ENCODE measurements around the gene NKTR. TPM values are rescaled to one million over a fixed set of nuclear protein-coding genes. Genes with fewer than 3 reads are reported as not detected.
A peak's percentile ranks its signal among the peaks of the same experiment; 100 is the strongest.

The NKTR gene
- total RNA-seq, 1 experiment from 2014 or later = 23.6 TPM

DNA sequence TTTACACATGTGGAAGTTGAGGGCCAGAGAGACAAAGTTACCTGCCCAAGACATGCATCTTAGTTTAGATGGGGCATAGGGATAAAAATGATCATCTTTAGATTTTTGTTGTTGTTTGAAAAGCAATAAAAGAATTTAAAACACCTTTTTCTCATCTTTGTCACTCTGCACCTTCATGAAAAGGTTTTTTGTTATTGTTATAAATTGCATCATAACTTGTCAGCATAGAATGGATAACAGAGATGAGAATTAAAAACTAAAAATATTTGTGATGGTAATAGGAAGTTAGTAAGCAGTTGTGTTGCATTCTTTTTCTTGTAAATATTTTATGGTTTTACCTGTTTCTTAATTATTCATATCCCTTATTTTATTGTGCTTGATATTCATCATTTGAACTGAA lies 39.6 kb downstream of the NKTR start:
- in situ Hi-C loops (cut with HindIII; ENCODE audit: low sequenced_read_pairs) = no loop called here
- no peak for DNase-seq (ENCODE audit: low spot score)

DNA sequence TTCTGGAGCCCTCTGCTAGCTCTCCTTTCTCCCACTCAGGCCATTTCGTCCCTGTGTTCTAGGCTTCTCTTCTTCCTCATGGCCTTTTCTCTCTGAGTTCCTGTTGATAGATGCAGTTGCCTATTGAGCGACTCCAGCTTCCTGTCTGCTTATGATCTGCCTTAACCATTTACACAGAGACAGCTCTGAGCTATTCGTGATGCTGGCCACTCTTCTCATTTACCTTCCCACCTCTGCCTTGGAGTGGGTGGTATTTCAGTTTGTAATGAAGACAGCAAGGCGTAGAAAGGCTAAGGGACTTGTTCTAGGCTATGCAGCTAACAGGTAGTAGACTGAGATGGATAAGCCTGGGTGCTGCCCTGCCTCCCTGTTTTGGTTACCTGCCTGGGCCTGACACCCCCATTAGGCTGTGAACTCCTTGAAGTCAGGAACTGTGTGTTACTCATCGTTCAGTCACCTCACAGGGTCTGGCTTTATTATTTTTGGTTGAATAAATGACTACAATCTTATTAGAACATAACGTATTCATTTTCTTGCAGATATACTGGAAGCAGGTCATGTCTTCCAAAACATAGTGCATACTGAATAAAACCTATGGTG lies 40.4 kb downstream of the NKTR start:
- no peak for DNase-seq (ENCODE audit: low spot score)
- in situ Hi-C loops (cut with HindIII; ENCODE audit: low sequenced_read_pairs) = no loop called here

DNA sequence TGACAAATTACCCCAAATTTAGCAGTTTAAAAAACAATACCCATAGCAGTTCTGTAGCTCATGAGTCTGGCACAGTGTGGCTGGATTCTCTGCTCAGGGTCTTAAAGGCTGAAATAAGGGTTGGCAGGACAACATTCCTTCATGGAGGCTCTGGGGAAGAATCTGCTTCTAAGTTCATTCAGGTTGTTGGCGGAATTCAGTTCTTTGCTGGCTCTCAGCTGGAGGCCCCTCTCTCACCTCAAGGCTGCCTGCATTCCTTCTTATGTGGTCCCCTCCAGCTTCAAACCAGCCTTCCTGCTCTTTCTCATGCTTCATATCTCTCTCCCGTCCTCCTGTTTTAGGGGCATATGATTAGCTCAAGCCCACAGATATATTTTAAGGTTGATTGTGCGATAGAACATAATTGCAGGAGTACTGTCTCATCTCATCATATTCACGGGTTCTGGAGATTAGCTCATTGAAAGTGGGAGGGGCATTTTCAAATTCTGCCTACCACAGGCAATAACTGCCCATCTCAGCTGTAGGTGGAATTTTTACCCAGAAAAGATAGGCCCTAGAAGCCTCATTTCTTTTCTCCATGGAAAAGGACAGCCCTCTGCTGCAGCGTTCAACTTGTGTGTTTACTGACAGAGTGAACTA lies 47.5 kb downstream of the NKTR start:
- in situ Hi-C loops (cut with HindIII; ENCODE audit: low sequenced_read_pairs) = no loop called here
- DNase-seq (ENCODE audit: low spot score) = no peak

DNA sequence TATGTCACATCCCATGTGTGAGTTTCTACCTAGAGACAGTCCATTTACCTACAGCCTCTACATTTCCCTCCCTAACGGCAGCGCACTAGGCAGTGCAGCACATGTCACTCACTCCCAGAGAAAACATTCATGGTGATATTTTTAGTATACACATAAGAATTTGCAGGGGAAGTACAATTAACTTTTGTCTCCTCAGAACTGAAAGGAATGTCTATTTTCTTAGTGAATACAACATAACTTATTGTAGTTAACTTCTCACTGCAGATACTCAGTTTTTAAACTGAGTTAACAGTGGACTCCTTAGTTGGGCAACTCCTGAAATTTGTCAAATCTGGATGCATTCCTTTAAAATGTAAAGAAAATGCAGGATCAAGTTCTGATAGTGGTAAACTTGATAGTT lies 48.5 kb downstream of the NKTR start:
- DNase-seq (ENCODE audit: low spot score) = no peak
- in situ Hi-C loops (cut with HindIII; ENCODE audit: low sequenced_read_pairs) = no loop called here

DNA sequence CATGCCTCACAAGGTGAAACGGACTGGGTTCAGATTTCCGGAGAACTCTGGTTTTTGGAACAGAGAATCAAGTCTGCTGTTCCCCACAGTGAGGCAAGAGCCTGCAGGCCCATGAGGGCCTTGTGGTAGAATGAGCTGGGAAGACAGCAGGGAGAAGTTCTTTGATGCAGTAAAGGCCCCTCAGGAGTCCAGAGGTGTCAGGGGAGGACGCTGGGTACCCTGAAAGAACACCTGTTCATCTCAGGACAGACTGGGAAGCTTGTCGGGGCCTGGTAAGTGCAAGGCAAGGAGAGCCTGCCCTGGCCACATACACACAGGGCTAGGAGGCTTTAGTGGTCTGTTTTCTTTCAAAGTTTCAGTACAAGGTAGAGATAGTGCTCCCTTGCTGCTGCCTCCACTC lies 49.3 kb downstream of the NKTR start:
- in situ Hi-C loops (cut with HindIII; ENCODE audit: low sequenced_read_pairs) = no loop called here
- no peak for DNase-seq (ENCODE audit: low spot score)

DNA sequence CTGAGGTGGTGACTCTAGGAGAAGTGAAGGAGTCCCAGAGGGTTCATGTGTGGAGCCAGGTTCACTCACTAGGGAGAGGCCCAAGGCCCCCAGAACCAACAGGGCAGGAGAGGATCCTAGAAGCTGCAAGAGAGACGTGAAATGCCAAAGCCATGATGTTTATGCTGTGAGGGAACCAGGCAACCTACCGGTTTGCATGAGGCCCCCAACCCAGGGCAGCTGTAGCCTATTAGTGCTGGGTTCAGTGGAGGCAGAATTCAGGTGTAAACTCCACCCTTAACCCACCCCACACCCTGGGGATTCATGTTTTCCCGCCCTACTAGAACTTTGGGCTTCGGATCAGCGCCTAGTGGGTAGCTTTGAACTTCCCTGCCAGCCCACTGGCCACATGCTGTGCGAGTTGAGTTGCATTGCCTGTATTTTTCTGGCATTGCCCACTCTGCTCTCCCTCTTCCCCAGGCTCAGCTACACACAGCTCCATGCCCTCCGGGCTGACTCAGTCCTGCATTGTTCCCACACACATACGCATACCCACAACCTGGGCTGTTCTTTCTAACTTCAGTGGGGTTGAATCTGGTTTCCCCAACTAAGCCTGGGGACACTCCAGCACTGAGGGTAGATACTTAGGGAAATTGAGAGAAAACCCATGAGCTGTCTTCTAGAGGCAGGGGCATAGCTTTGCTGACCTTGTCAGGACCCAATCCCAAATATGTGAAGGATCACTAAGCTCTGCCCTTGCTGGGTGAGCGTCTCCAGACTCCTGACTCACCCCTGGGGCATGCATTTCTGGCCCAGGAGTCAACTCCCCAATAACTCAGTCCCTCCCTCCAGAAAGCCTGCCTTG lies 51.0 kb downstream of the NKTR start:
- no peak for DNase-seq (ENCODE audit: low spot score)
- in situ Hi-C loops (cut with HindIII; ENCODE audit: low sequenced_read_pairs) = no loop called here

DNA sequence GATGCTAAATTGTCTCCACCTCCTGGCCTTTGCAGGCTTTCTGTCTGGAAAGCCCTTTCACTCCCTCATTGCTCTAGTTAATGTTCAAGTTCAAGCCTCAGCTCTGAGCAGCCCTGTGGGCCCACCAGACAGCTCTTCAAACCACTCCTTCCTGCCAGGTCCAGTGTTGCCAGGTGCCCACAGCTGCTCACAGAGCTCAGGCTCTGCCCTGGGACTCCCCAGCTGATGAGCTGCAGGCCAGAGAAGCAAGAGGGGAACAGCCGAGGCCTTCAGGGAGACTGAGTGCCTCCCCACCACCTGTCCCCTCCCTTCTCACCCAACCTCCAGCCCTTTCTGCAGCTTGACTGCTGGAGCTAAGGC lies 51.7 kb downstream of the NKTR start:
- in situ Hi-C loops (cut with HindIII; ENCODE audit: low sequenced_read_pairs) = no loop called here
- no peak for DNase-seq (ENCODE audit: low spot score)

DNA sequence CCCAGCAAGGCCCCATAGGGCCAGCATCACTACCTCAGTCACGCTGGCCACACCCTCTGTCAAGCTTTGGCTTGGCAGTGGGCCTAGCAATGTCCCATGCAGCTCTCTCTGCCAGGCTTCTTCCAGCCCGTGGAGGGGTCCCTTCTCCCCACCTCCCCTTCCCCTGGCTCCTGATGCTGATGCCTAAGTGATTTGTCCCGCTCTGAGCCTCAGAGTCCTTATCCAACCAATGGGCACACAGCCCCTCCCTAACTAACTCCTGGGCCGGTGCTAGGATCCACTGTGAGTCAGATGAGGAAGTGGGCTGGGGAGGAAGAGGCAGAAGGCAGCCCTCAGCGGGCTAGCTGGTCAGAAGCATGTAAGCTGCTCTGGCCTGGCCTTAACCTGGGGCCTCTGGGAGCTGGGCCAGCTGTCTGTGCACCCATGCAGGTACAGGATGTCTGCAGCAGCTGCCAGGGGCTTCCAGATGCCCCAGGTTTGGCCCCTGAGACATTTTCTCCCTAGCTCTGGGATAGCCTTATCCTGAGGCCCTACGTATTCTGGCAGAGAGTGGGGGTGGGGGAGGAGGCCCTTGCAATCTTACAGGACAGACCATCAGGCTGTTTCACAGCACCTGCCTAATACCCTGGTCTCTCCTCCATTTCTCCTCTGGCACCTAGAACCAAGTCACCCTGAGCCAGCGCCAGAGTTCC lies 52.3 kb downstream of the NKTR start:
- DNase-seq (ENCODE audit: low spot score) = peak; percentile 52
- in situ Hi-C loops (cut with HindIII; ENCODE audit: low sequenced_read_pairs) = no loop called here

DNA sequence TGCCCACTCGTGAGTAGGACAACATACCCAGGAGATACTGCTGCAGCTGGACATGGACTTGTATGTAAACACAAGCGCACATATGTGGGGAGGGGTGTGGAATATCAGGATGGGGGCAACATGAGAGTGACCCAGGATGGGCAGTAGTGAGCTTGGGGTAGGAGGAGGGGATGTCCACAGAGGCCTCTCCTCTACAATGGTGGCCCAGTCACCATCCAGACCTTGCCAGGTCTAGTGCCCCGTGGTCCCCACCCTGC lies 52.7 kb downstream of the NKTR start:
- no peak for DNase-seq (ENCODE audit: low spot score)
- in situ Hi-C loops (cut with HindIII; ENCODE audit: low sequenced_read_pairs) = no loop called here

DNA sequence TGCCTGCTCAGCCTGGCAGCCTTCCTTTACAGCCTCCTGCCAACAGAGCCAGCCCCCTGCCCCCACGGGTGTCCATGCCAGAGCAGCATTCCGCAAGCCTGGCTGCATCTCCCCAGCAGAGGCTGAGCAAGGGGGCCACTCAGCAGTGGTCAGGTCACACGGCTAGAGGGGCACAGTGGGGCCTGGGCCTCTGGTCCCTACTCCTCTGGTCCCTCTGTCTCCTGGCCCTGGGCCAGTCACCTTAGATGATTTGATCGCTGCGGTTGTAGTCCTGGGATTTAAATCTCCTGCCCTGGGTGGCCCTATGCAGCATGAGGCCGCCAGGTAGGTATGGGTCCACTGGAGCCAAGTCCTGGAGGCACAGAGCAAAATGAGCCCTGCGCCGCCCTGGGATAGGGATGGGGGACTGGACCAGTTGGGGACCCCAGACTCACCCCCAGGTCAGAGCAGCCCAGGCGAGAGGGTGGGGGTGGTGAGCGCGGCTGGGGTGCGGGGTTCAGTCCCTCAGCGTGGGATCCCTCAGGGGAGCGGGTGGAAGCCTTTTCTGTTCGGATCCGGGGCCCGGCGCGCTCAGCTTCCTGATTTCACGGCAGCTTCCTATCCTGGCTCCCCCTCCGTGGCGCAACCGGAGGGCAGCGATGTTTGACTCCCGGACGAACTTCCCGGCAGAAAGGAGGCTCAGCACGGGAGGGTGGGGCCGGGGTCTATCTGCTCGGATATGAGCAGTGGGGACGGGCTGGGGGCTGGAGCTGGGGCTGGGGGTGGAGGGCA lies 53.3 kb downstream of the NKTR start, which contains the start of gene ZBTB47:
Gene ZBTB47, plus strand, starts transcription at position 138 of the 771 bp plus-strand sequence. CDS start 4,659 bp downstream, outside the sequence.
- in situ Hi-C loops (cut with HindIII; ENCODE audit: low sequenced_read_pairs) = no loop called here
- DNase-seq (ENCODE audit: low spot score) = peak; percentile 47

DNA sequence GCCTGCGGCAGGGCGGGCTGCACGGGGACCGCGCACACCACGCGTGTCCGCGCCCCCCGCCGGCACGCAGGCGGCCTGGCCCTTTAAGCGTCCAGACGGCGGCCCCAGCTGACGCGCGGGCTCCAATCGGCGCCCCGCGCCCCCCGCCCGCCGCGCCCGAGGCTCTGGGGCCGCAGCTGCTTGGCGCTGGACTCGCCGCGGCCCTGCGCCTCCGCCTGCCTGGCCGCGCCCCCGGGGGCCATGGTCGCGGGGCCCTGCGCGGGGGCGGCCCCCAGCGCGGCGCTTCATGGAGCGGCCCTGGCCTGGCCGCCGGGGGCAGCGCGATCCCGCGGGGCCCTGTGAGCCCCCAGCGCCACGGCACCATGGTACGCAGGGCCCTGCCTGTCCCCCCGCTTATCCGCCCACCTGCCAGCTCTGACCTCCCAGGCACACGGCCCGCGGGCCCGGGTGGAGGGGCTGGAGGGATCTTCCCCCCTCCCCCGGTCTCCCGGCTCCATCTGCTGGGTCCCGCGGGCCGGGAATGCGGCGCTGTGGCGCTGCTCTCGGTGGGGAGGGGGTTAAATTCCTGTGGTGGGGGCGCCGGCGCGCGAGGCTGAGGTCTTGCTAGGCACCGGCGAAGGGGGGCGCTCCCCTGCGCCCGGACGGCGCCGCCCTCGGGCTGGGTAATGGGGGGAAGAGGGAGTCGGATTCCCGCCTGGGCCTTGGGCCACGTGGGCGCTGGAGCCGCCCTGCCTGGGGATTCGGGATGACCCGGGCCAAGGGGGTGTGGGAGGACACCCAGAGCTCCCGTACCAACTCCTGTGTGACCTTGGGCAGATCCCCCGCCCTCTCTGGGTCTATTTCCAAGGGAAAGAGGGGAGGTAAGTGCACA lies 54.1 kb downstream of the NKTR start:
- DNase-seq (ENCODE audit: low spot score) = peak; percentile 57
- in situ Hi-C loops (cut with HindIII; ENCODE audit: low sequenced_read_pairs) = no loop called here

DNA sequence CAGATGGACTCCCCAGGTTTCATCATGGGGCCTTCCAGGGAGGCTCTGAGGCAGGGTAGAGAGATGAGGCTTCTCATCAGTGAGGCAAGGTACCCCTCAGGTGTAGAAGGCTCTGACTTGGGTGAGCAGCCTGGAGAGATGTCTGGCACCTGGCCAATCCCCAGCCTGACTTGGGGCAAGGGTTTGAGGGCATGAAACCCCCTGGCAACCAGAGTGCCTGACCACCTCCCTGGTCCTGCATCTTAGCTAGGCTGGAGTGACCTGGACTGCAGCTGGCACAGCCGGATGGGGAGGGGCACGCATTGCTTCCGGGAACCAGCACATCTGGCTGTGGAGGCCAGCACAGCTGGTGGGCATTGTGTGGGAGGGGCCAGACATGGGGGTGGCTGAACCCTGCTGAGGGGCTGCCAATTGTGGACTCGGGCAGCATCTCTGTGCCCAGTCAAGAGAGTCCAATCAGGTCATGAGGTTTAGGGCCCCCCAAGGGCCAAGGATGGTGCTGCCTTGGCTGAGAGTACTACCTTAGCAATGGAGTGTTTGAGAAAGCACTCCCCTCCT lies 54.9 kb downstream of the NKTR start:
- in situ Hi-C loops (cut with HindIII; ENCODE audit: low sequenced_read_pairs) = no loop called here

DNA sequence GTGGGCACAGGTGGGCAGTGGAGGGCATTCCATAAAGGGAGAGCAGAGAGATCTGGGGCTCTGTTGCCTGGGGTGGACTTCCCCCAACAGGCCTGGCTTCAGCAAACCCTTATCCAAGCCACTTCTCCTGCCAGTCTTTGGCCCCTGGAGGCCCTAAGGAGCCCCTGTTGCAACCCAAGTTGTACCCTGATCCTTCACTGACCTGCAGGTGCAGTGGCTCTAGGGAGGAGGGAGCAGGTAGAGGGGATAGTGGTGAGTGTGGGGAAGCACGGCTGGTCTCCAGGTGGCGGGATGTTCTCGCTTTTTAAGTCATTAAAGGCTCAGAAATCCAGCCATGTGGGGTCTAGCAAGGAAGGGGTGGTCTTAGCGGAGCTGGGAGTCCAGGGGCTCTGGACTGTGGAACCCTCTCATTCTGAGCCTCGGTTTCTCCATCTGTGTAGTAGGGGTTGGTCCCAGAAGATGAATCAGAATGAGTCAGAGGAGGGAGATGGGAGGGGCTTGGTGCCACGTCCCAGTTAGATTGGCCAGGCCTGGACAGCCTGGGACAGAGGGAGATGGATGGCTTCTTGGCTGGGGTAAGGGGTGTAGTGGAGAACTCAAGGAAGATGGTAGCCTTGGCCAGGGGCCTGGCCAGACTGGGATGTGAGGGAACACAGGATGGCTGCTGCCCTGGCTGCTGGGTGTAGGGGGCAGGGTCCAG lies 55.6 kb downstream of the NKTR start:
- in situ Hi-C loops (cut with HindIII; ENCODE audit: low sequenced_read_pairs) = no loop called here
- no peak for DNase-seq (ENCODE audit: low spot score)

More for the DNA sequence above, 54.9 kb downstream of the NKTR start:
- no peak for DNase-seq (ENCODE audit: low spot score)

DNA sequence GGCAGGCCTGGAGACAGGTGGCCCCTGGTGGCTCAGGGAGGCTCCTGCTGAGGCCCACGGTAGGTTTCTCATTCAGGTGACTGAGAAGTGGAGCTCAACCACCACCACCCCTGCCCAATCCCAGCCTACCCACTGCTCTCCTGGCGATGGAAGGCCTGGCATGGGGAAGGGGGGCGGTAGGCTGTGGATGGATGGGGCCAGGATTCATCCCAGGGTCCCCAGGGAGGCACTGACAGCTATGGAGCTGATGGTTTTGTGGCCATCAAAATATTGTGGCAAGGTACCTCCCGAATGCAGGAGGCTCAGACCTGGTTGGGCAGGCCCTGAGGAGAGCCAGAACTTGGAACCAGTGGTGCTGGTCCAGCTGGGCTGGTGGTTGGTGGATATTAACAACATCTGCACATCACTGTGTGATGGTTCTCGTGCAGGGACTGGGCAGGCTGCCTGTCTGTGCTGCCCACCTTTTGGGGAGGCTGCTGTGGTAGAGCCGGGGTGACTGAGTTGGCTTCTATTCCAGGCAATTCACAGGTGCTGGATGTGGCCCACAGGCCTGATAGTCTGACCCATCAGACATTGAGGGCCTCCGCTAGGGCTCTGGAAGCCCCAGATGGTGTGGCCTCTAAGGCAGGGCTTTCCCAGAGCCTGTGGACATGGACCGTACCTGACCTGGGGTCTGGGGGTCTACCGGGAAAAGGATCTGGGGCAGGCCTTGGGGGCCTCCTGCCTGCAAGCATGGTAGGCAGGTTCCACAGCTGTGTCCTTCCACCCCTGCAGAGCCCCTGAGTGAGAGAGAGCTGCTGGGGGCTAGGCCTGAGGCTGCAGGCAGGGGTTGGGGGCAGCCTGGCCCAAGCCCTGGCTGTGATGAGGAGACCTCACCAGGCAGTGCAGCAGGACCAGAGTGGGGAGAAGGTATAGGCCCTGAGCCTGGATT lies 56.5 kb downstream of the NKTR start:
- DNase-seq (ENCODE audit: low spot score) = no peak
- in situ Hi-C loops (cut with HindIII; ENCODE audit: low sequenced_read_pairs) = no loop called here

DNA sequence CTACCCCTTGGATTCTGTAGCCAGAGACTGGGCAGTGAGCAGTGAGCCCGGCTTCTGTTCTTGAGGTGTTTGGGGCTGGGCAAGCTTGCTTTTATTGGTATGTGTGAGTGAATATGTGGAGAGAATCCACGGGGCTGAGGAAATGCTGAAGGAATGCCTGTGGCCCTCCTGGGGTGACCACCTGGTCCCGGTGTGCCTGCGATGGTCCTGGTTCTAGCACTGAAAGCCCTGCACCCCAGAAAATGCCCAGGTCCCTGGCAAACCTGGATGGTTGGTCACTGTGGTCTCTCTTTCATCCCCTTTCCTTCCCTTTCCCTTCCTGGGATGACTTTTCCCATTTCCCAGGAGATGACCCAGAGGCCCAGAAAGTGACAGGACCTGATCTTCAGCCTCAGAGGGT lies 57.2 kb downstream of the NKTR start:
- in situ Hi-C loops (cut with HindIII; ENCODE audit: low sequenced_read_pairs) = no loop called here
- DNase-seq (ENCODE audit: low spot score) = no peak

DNA sequence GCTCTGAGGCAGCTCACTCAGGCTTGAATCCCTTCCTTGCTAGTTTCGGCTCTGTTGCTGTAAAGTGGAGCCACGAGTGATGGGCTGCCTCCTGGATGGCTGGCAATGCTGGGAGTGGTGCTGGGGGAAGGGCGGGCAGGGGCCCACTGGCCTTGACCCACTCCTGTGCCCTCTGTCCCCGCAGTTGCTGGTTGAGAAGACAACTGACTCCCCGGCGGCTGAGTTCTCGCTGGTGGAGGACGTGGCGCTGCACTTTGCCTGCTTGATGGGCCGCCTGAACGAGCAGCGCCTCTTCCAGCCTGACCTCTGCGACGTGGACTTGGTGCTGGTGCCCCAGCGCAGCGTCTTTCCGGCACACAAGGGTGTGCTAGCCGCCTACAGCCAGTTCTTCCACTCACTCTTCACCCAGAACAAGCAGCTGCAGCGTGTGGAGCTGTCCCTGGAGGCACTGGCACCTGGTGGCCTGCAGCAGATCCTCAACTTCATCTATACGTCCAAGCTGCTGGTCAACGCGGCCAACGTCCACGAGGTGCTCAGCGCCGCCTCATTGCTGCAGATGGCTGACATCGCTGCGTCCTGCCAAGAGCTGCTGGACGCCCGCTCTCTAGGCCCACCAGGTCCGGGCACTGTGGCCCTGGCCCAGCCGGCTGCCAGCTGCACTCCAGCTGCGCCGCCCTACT lies 57.7 kb downstream of the NKTR start:
- in situ Hi-C loops (cut with HindIII; ENCODE audit: low sequenced_read_pairs) = no loop called here
- DNase-seq (ENCODE audit: low spot score) = no peak

Measured in G401 (cell line).